ENCODE measurements around the gene OR6K2. TPM values are rescaled to one million over a fixed set of nuclear protein-coding genes. Genes with fewer than 3 reads are reported as not detected.
"Not testable (repeated sequence)": the region's sequence is repeated elsewhere in the genome, so short reads cannot be mapped to it uniquely, and the experiment has no call there.

The OR6K2 gene
- total RNA-seq, 1 donor from 2014 or later: not detected

DNA sequence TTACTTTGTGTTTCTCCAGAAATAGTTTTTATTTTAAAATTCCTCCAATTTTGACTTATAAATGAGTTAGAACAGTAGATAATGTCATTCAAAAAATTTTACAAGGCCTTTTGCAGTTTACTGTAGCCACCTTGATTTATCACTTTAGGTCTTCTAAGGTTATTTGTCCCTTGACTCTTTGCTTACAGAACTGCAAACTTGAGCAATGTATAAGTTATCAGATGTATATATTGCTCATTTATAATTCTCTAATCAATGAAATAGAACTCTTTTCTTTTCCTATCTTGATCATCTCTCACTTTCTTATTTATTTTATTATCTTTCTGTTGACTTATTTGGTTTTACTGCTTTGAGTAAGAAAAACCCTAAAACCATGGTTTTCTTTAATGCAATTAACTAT lies 8.1 kb downstream of the OR6K2 start:
- H3K36me3 Mint-ChIP-seq (ENCODE audit: unreplicated experiment): no peaks in the 10 kb centered on the region

GRCh38 chr1:158691907-158692306 lies 8.5 kb downstream of the OR6K2 start:
- TF ChIP-seq, protein P1, sequence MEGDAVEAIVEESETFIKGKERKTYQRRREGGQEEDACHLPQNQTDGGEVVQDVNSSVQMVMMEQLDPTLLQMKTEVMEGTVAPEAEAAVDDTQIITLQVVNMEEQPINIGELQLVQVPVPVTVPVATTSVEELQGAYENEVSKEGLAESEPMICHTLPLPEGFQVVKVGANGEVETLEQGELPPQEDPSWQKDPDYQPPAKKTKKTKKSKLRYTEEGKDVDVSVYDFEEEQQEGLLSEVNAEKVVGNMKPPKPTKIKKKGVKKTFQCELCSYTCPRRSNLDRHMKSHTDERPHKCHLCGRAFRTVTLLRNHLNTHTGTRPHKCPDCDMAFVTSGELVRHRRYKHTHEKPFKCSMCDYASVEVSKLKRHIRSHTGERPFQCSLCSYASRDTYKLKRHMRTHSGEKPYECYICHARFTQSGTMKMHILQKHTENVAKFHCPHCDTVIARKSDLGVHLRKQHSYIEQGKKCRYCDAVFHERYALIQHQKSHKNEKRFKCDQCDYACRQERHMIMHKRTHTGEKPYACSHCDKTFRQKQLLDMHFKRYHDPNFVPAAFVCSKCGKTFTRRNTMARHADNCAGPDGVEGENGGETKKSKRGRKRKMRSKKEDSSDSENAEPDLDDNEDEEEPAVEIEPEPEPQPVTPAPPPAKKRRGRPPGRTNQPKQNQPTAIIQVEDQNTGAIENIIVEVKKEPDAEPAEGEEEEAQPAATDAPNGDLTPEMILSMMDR (IDR thresholded peaks at IDR 0.05): no peak
- Mint-ChIP-seq H3K27me3 (ENCODE audit: unreplicated experiment) (no peaks in the 10 kb centered on the region), H3K27ac (ENCODE audit: unreplicated experiment) (no peak overlapping the region), H3K4me3 (ENCODE audit: unreplicated experiment) (no peak overlapping the region), H3K9me3 (ENCODE audit: unreplicated experiment) (no peaks in the 10 kb centered on the region), H3K4me1 (ENCODE audit: unreplicated experiment) (no peaks in the 10 kb centered on the region), H3K36me3 (ENCODE audit: unreplicated experiment) (no peaks in the 10 kb centered on the region)
- no peak for DNase-seq (ENCODE audit: extremely low spot score, unreplicated experiment)

More for the DNA sequence above, 8.1 kb downstream of the OR6K2 start:
- Mint-ChIP-seq H3K4me1 (ENCODE audit: unreplicated experiment) (no peaks in the 10 kb centered on the region), H3K27ac (ENCODE audit: unreplicated experiment) (no peak overlapping the region), H3K27me3 (ENCODE audit: unreplicated experiment) (no peaks in the 10 kb centered on the region), H3K4me3 (ENCODE audit: unreplicated experiment) (no peak overlapping the region), H3K9me3 (ENCODE audit: unreplicated experiment) (no peaks in the 10 kb centered on the region)
- TF ChIP-seq, protein P1 (IDR thresholded peaks at IDR 0.05): no peak
- DNase-seq (ENCODE audit: extremely low spot score, unreplicated experiment): no peak

- H3K4me1 Mint-ChIP-seq (ENCODE audit: unreplicated experiment); H3K27ac Mint-ChIP-seq (ENCODE audit: unreplicated experiment); DNase-seq (ENCODE audit: extremely low spot score, unreplicated experiment); H3K4me3 Mint-ChIP-seq (ENCODE audit: unreplicated experiment); H3K36me3 Mint-ChIP-seq (ENCODE audit: unreplicated experiment); H3K9me3 Mint-ChIP-seq (ENCODE audit: unreplicated experiment); H3K27me3 Mint-ChIP-seq (ENCODE audit: unreplicated experiment): not testable (repeated sequence)
Measured at GRCh38 chr1:158691149-158691548, 9.3 kb downstream of the OR6K2 start.

GRCh38 chr1:158689875-158690274 lies 10.6 kb downstream of the OR6K2 start:
- Mint-ChIP-seq H3K27ac (ENCODE audit: unreplicated experiment) (no peak overlapping the region), H3K27me3 (ENCODE audit: unreplicated experiment) (no peaks in the 10 kb centered on the region), H3K36me3 (ENCODE audit: unreplicated experiment) (no peaks in the 10 kb centered on the region), H3K4me3 (ENCODE audit: unreplicated experiment) (no peak overlapping the region), H3K4me1 (ENCODE audit: unreplicated experiment) (no peaks in the 10 kb centered on the region), H3K9me3 (ENCODE audit: unreplicated experiment) (no peaks in the 10 kb centered on the region)
- DNase-seq (ENCODE audit: extremely low spot score, unreplicated experiment): no peak
- TF ChIP-seq, protein P1 (IDR thresholded peaks at IDR 0.05): no peak

DNA sequence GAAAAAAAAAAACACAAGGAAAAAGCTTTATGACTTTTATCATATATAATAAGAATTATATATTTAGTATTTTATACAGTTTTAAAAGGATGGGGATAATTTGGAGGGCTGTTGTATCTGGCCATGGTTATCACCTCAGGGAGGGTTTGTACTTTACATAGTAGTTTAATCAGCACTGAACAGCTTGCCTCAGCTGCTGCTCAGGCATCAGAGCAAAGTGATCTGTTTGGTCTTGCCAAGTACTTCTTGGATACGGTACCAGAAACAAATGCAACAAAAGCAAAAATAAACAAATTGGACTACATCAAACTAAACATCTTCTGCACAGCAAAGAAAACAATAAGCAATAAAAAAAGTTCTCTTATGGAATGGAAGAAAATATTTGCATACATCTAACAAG lies 11.3 kb downstream of the OR6K2 start:
- no peak for DNase-seq (ENCODE audit: extremely low spot score, unreplicated experiment)
- no peaks in the 10 kb centered on the region for H3K27me3 Mint-ChIP-seq (ENCODE audit: unreplicated experiment)

GRCh38 chr1:158688343-158688742 lies 12.1 kb downstream of the OR6K2 start:
- not testable (repeated sequence) for H3K27me3 Mint-ChIP-seq (ENCODE audit: unreplicated experiment)

More for the DNA sequence above, 11.3 kb downstream of the OR6K2 start:
- H3K27ac Mint-ChIP-seq (ENCODE audit: unreplicated experiment): no peak overlapping the region
- H3K9me3 Mint-ChIP-seq (ENCODE audit: unreplicated experiment): no peaks in the 10 kb centered on the region
- TF ChIP-seq, protein P1 (IDR thresholded peaks at IDR 0.05): no peak
- H3K4me3 Mint-ChIP-seq (ENCODE audit: unreplicated experiment): no peak overlapping the region
- H3K36me3 Mint-ChIP-seq (ENCODE audit: unreplicated experiment): no peaks in the 10 kb centered on the region
- no peaks in the 10 kb centered on the region for H3K4me1 Mint-ChIP-seq (ENCODE audit: unreplicated experiment)

More at GRCh38 chr1:158688343-158688742, 12.1 kb downstream of the OR6K2 start:
- not testable (repeated sequence) for H3K9me3 Mint-ChIP-seq (ENCODE audit: unreplicated experiment); H3K27ac Mint-ChIP-seq (ENCODE audit: unreplicated experiment); H3K4me3 Mint-ChIP-seq (ENCODE audit: unreplicated experiment); H3K4me1 Mint-ChIP-seq (ENCODE audit: unreplicated experiment); DNase-seq (ENCODE audit: extremely low spot score, unreplicated experiment); H3K36me3 Mint-ChIP-seq (ENCODE audit: unreplicated experiment)
